Panc1 (cell line): Measurements from ENCODE around the gene STAG2. TPM values are rescaled to one million over a fixed set of nuclear protein-coding genes. Genes with fewer than 3 reads are reported as not detected.

Experiments
- ATAC-seq: fragments of 200-7000 bp; cut with Tn5 transposase; 2 replicates; pipeline ENCODE4 v1.9.1; 2020; ENCODE audit warnings: mild to moderate bottlenecking, moderate library complexity
- BruUV-seq: library from RNA; stranded (reverse); fragments of 400-500 nt; replicated peaks from 2 replicates; lab custom pipeline; 2021; lab: Mats Ljungman, UMichigan
- CTCF ChIA-PET: fragments of 300-600 bp; sonication (Branson Sonifier 250); formaldehyde crosslinking; loops from one replicate; lab custom pipeline; 2022; ENCODE audit warnings: antibody characterized with exemption; lab: Charles Lee
- POLR2A ChIA-PET: fragments of 300-600 bp; sonication (Branson Sonifier 250); formaldehyde crosslinking; loops from one replicate; lab custom pipeline; 2022; ENCODE audit warnings: antibody characterized with exemption; lab: Charles Lee
- DNase-seq: peaks from one replicate; pipeline ENCODE4 v3.0.0-alpha.2; 2010; ENCODE audit warnings: low read depth, low spot score
- H3K27ac ChIP-seq: 2 replicates; pipeline ENCODE4 v1.5.1; 2011; ENCODE audit warnings: mild to moderate bottlenecking, low read length, inconsistent platforms
- H3K27me3 ChIP-seq: fragments of 200-500 bp; sonication (Bioruptor generic); 2 replicates; pipeline ENCODE4 v1.6.0; 2014; ENCODE audit warnings: low read length, inconsistent platforms; ENCODE audit not compliant: control insufficient read depth, insufficient read depth
- H3K36me3 ChIP-seq: fragments of 200-500 bp; sonication (Bioruptor generic); 2 replicates; pipeline ENCODE4 v1.5.1; 2014; ENCODE audit warnings: inconsistent platforms, mild to moderate bottlenecking, low read length, moderate library complexity; ENCODE audit not compliant: control insufficient read depth, insufficient read depth
- H3K4me1 ChIP-seq: 2 replicates; pipeline ENCODE4 v1.5.1; 2011; ENCODE audit warnings: inconsistent platforms, mild to moderate bottlenecking, low read length, moderate library complexity; ENCODE audit not compliant: control insufficient read depth, insufficient read depth
- H3K4me3 ChIP-seq, 2 experiments: 2 replicates each; pipeline ENCODE4 v1.5.1; 2011 to 2012; ENCODE audit warnings: low read depth in 2 of 2, low read length in 2 of 2, mild to moderate bottlenecking in 2 of 2, inconsistent platforms in 1 of 2, moderate library complexity in 1 of 2
- H3K9me3 ChIP-seq: fragments of 200-500 bp; sonication (Bioruptor generic); 2 replicates; pipeline ENCODE4 v1.5.1; 2014; ENCODE audit warnings: low read depth, mild to moderate bottlenecking, inconsistent platforms, low read length, moderate library complexity; ENCODE audit not compliant: control insufficient read depth, insufficient read depth
- CTCF ChIP-seq: fragments of 450-650 bp; IDR thresholded peaks from 2 replicates; pipeline ENCODE4 v1.5.1; 2017; ENCODE audit warnings: mild to moderate bottlenecking
- POLR2AphosphoS5 ChIP-seq: IDR thresholded peaks from 2 replicates; pipeline ENCODE4 v1.6.1; 2012; ENCODE audit warnings: mild to moderate bottlenecking, low read depth, low read length, moderate library complexity
- REST ChIP-seq, 2 experiments: IDR thresholded peaks; 2 replicates each; pipeline ENCODE4 v1.6.1; 2011 to 2012; ENCODE audit warnings: low read depth in 2 of 2, control low read depth in 1 of 2, low read length in 1 of 2, mild to moderate bottlenecking in 1 of 2, moderate library complexity in 1 of 2; ENCODE audit not compliant: insufficient read depth in 1 of 2
- SIN3A ChIP-seq: IDR thresholded peaks from 2 replicates; pipeline ENCODE4 v1.6.1; 2012; ENCODE audit warnings: low read depth, mild to moderate bottlenecking, low read length, moderate library complexity, borderline replicate concordance; ENCODE audit not compliant: insufficient read depth
- TCF7L2 ChIP-seq: IDR thresholded peaks from 2 replicates; pipeline ENCODE4 v1.6.1; 2011; ENCODE audit warnings: mild to moderate bottlenecking, low read depth, low read length, inconsistent platforms
- in situ Hi-C: cut with HindIII; loops from 2 replicates; pipeline ENCODE4 v1.10.0; 2016; ENCODE audit warnings: low sequenced_read_pairs, low pct_unique_long_range_greater_than_20kb
- intact Hi-C: fragments of 100-400 bp; cut with micrococcal nuclease; formaldehyde crosslinking; loops from one replicate; pipeline ENCODE4 v1.10.0; 2022; ENCODE audit not compliant: unreplicated experiment
- total RNA-seq: library from RNA; stranded (reverse); gene quantifications from one replicate; pipeline ENCODE4 v1.2.1, GENCODE V29; 2021; ENCODE audit not compliant: unreplicated experiment

STAG2 gene
- total RNA-seq, 1 experiment from 2014 or later = 94.5 TPM

GRCh38 chrX:124145749-124146148, 184.2 kb downstream of the STAG2 start:
- no peak overlapping the region for H3K4me3 ChIP-seq
- no peaks in the 10 kb centered on the region for H3K4me1 ChIP-seq
- no peak for TF ChIP-seq POLR2AphosphoS5
- TF ChIP-seq REST (IDR thresholded peaks at IDR 0.05; ENCODE audit: insufficient read depth in 1 of 2, low read depth in 2 of 2, low read length in 1 of 2) = no peak
- TF ChIP-seq SIN3A = no peak
- TF ChIP-seq TCF7L2 = no peak
- no peak for TF ChIP-seq CTCF
- in situ Hi-C loops = no loop called here
- H3K27me3 ChIP-seq = no peaks in the 10 kb centered on the region
- no TSS peak for BruUV-seq
- H3K27ac ChIP-seq = no peak overlapping the region
- no peak for ATAC-seq
- intact Hi-C loops = no loop called here
- ChIA-PET POLR2A (no interaction called here), CTCF (no interaction called here)
- H3K9me3 ChIP-seq = no peaks in the 10 kb centered on the region
- DNase-seq = no peak
- H3K36me3 ChIP-seq = no peaks in the 10 kb centered on the region

GRCh38 chrX:124151195-124151594, 189.7 kb downstream of the STAG2 start:
- BruUV-seq = no TSS peak
- ATAC-seq (no peak), DNase-seq (no peak)
- Histone ChIP-seq H3K9me3 (no peaks in the 10 kb centered on the region), H3K4me1 (no peaks in the 10 kb centered on the region), H3K36me3 (no peaks in the 10 kb centered on the region), H3K27me3 (no peaks in the 10 kb centered on the region), H3K27ac (no peak overlapping the region), H3K4me3 (no peak overlapping the region)
- TF ChIP-seq SIN3A (no peak), REST (IDR thresholded peaks at IDR 0.05; ENCODE audit: insufficient read depth in 1 of 2, low read depth in 2 of 2, low read length in 1 of 2) (no peak), TCF7L2 (no peak), POLR2AphosphoS5 (no peak), CTCF (no peak)
- ChIA-PET CTCF (no interaction called here), POLR2A (no interaction called here)
- intact Hi-C loops = no loop called here
- in situ Hi-C loops = no loop called here

Other genes with a start within 250 kb of the STAG2 start
- gene THOC2, start 228.7 kb upstream of the STAG2 start, total RNA-seq = 194 TPM
- gene XIAP, start 101.7 kb upstream of the STAG2 start, total RNA-seq = 73.7 TPM